Measurements from ENCODE around the gene ACTR5.
A peak's percentile ranks its signal among the peaks of the same experiment; 100 is the strongest.

ACTR5 gene

DNA sequence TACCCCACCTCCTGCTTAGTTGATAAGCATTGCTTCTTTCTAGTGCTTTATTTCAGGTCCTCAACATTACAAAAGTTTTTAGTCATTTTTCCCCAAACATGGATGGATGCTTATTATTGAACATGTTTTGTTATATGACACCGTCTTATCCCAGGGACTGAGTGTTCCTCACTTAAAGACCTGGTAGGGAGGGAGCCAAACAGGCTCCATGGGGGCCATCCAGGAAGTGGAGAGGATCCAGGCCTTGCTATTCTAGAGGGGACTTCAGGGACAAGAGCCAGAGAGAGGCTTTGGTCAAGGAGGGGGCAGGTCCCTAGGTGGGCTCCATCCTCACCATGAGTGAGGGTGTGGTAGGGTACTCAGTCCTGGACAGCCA lies 16.5 kb upstream of the ACTR5 start:
- Histone ChIP-seq H3K27ac (no peak overlapping the region), H3K4me3 (peak overlapping the region; percentile 81), H3K9ac (ENCODE audit: insufficient read length) (no peak overlapping the region), H3K36me3 (ENCODE audit: insufficient read depth, low read length) (no peaks in the 10 kb centered on the region), H3K9me3 (ENCODE audit: low read depth, low read length) (no peaks in the 10 kb centered on the region)
- TF ChIP-seq EZH2 (IDR thresholded peaks at IDR 0.05) (no peak), FOXP2 (optimal IDR thresholded peaks at IDR 0.05; ENCODE audit: control extremely low read depth, extremely low read length, insufficient read depth) (no peak), POLR2AphosphoS5 (IDR thresholded peaks at IDR 0.05; ENCODE audit: borderline replicate concordance, low read depth, low read length) (no peak)
- no peak for DNase-seq (ENCODE audit: low read depth, low spot score)

DNA sequence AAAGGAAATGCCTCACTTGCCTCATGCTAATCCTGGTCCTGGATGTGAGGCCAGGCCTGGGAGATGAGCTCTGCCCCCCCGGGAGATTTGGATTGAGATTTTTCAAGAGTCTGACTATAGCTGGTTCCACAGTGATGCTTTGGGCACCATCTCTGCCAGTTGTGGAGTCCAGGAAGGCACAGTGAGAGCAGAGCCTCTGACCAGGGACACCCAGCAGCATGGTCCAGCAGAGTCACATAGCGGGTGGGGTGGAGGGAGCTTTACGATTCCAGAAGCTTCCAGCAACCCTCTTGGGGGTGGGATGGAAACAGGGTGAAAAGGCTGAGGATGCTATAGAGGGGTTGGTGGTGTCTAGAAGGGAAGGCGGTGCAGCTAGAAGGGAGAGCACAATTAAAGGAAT lies 15.3 kb upstream of the ACTR5 start:
- TF ChIP-seq FOXP2 (optimal IDR thresholded peaks at IDR 0.05; ENCODE audit: control extremely low read depth, extremely low read length, insufficient read depth), result no peak
- Histone ChIP-seq H3K36me3 (ENCODE audit: insufficient read depth, low read length) (no peaks in the 10 kb centered on the region), H3K4me3 (no peak overlapping the region), H3K9ac (ENCODE audit: insufficient read length) (no peak overlapping the region), H3K9me3 (ENCODE audit: low read depth, low read length) (no peaks in the 10 kb centered on the region), H3K27ac (no peak overlapping the region)
- DNase-seq (ENCODE audit: low read depth, low spot score), result no peak

DNA sequence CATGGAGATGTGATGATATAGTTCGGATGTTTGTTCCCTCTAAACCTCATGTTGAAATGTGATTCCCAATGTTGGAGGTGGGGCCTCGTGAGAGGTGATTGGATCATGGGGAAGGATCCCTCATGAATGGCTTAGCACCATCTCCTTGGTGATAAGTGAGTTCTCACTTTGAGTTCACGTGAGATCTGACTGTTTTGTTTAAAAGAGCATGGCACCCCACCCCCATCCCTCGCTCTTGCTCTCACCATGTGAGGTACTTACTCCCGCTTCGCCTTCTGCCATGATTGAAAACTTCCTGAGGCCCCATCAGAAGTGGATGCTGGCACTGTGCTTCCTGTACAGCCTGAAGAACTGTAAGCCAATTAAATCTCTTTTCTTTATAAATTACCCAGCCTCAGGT lies 13.1 kb upstream of the ACTR5 start:
- Histone ChIP-seq H3K4me3 (no peak overlapping the region), H3K9ac (ENCODE audit: insufficient read length) (no peak overlapping the region), H3K36me3 (ENCODE audit: insufficient read depth, low read length) (no peaks in the 10 kb centered on the region), H3K27ac (no peak overlapping the region), H3K9me3 (ENCODE audit: low read depth, low read length) (no peaks in the 10 kb centered on the region)
- no peak for DNase-seq (ENCODE audit: low read depth, low spot score)
- TF ChIP-seq EZH2 (IDR thresholded peaks at IDR 0.05) (no peak), FOXP2 (optimal IDR thresholded peaks at IDR 0.05; ENCODE audit: control extremely low read depth, extremely low read length, insufficient read depth) (no peak), POLR2AphosphoS5 (IDR thresholded peaks at IDR 0.05; ENCODE audit: borderline replicate concordance, low read depth, low read length) (no peak)

DNA sequence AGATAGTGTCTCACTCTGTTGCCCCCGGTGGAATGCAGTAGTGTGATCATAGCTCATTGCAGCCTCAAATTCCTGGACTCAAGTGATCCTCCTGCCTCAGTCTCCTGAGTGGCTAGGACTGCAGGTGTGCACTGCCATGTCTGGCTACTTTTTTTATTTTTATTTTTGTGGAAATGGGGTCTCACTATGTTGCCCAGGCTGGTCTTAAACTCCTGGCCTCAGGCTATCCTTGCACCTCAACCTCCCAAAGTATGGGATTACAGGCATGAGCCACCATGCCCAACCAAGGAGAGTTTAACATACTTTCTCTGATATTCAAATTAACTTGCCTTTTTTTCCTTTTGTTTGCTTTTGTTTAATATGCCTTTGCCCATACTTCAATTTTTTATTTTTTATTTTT lies 10.4 kb upstream of the ACTR5 start:
- H3K27ac ChIP-seq, result no peak overlapping the region
- no peak overlapping the region for H3K4me3 ChIP-seq
- no peak for TF ChIP-seq EZH2 (IDR thresholded peaks at IDR 0.05)
- TF ChIP-seq POLR2AphosphoS5 (IDR thresholded peaks at IDR 0.05; ENCODE audit: borderline replicate concordance, low read depth, low read length), result no peak
- TF ChIP-seq FOXP2 (optimal IDR thresholded peaks at IDR 0.05; ENCODE audit: control extremely low read depth, extremely low read length, insufficient read depth), result no peak
- no peak for DNase-seq (ENCODE audit: low read depth, low spot score)
- no peak overlapping the region for H3K9ac ChIP-seq (ENCODE audit: insufficient read length)
- no peaks in the 10 kb centered on the region for H3K9me3 ChIP-seq (ENCODE audit: low read depth, low read length)
- no peaks in the 10 kb centered on the region for H3K36me3 ChIP-seq (ENCODE audit: insufficient read depth, low read length)

DNA sequence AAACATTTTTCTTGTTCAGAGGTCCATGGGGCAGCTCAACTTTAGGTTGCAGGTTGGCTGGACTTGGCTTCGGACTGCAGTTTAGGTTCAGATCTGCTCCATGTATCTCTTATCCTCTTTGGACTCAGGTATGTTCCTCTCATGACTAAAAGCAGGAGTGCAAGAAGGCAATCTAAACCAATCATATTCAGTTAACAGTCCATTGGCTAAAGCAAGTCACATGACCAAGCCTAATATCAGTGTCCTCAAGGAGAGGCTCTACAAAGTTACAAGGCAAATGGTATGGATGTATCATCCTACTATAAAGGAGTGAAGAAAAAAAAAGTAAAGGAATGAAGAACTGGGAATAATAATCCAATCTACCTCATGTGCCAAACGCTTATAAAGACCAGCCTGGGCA lies 2.5 kb upstream of the ACTR5 start:
- TF ChIP-seq POLR2AphosphoS5 (IDR thresholded peaks at IDR 0.05; ENCODE audit: borderline replicate concordance, low read depth, low read length), result no peak
- no peak for TF ChIP-seq FOXP2 (optimal IDR thresholded peaks at IDR 0.05; ENCODE audit: control extremely low read depth, extremely low read length, insufficient read depth)
- no peak for TF ChIP-seq EZH2 (IDR thresholded peaks at IDR 0.05)
- no peak overlapping the region for H3K27ac ChIP-seq
- H3K36me3 ChIP-seq (ENCODE audit: insufficient read depth, low read length), result peaks cover 2% of the 10 kb centered on the region; the same call in 1 of the 2 replicates
- no peak overlapping the region for H3K9ac ChIP-seq (ENCODE audit: insufficient read length)
- no peak for DNase-seq (ENCODE audit: low read depth, low spot score)
- no peaks in the 10 kb centered on the region for H3K9me3 ChIP-seq (ENCODE audit: low read depth, low read length)
- no peak overlapping the region for H3K4me3 ChIP-seq

DNA sequence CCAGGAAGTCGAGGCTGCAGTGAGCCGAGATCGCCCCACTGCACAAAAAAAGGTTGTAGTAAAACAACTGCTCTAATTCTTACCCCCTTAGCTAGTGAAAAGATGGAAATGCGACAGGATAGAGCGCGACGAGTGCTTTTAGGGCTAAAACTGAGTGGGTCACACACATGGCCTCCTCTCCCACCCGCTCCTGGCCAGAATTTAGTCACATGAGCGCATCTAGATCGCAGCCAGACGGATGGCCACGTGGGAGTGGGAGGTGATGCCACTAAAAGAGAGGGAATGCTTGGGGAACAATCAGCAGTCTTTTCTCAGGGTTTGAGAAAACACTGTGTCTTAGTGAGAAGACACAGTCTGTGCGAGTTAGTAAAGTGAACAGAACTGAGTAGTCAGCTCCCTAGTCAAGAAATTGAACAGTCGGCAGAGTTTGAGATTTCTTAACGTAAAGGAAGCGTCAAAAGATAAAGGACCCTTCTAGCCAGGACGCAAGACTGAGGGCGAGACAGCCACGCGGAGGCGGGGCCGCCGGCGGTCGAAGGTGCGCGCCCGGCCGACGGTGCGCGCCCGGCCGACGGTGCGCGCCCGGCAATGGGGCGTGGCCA lies 664 bp upstream of the ACTR5 start:
- no peak for DNase-seq (ENCODE audit: low read depth, low spot score)
- Histone ChIP-seq H3K9me3 (ENCODE audit: low read depth, low read length) (no peaks in the 10 kb centered on the region), H3K4me3 (peak overlapping the region; percentile 93), H3K36me3 (ENCODE audit: insufficient read depth, low read length) (peaks cover 19% of the 10 kb centered on the region), H3K9ac (ENCODE audit: insufficient read length) (peak overlapping the region; percentile 35), H3K27ac (no peak overlapping the region)
- TF ChIP-seq EZH2 (IDR thresholded peaks at IDR 0.05), result no peak
- no peak for TF ChIP-seq FOXP2 (optimal IDR thresholded peaks at IDR 0.05; ENCODE audit: control extremely low read depth, extremely low read length, insufficient read depth)
- TF ChIP-seq POLR2AphosphoS5 (IDR thresholded peaks at IDR 0.05; ENCODE audit: borderline replicate concordance, low read depth, low read length), result no peak

DNA sequence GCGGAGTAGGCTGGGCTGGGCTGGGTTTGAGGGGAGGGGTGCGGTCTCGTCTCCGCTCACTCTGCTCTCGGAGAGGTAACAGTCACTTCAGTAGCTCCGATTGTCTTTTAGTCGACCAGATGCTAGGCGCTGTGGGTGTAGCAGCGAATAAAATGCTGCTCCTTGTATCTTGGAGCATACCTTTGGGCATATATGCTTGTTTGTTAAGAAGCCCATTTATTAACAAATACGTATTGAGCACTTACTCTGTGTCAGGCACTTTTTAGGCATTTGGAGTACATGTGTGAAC lies 545 bp downstream of the ACTR5 start:
- Histone ChIP-seq H3K36me3 (ENCODE audit: insufficient read depth, low read length) (peaks cover 22% of the 10 kb centered on the region), H3K9ac (ENCODE audit: insufficient read length) (peak overlapping the region; percentile 85), H3K4me3 (peak overlapping the region; percentile 93), H3K27ac (no peak overlapping the region), H3K9me3 (ENCODE audit: low read depth, low read length) (no peaks in the 10 kb centered on the region)
- TF ChIP-seq FOXP2 (optimal IDR thresholded peaks at IDR 0.05; ENCODE audit: control extremely low read depth, extremely low read length, insufficient read depth), result no peak
- TF ChIP-seq POLR2AphosphoS5 (IDR thresholded peaks at IDR 0.05; ENCODE audit: borderline replicate concordance, low read depth, low read length), result no peak
- no peak for TF ChIP-seq EZH2 (IDR thresholded peaks at IDR 0.05)
- DNase-seq (ENCODE audit: low read depth, low spot score), result no peak

DNA sequence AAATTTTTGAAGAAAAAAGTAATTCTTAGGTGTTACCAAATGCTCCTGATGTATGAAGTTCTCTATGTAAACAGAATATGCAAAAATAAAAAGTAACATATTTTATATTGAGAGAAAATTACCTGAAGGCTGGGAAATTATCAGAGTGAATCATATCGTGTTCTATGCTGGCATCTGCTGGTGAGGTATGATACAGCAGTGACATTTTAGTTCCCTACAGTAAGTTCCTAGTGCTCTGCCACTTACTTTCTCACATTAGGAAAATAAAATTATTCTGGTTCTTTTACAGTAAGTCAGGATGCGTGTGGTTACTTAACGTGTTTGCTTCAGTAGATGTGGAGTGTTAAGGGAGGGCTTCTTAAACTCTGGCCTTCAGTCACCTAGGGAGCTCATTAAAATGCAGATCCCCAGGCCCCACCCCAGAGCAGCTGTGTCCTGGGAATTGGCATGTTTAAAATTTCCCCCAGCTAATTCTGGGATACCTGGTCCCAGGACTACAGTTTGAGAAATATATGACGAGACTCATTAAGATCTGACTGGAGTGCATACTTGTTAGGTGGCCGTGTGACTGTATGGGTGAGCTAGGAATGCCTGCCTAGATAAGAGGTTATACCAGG lies 3.2 kb downstream of the ACTR5 start:
- Histone ChIP-seq H3K9ac (ENCODE audit: insufficient read length) (no peak overlapping the region), H3K27ac (no peak overlapping the region), H3K9me3 (ENCODE audit: low read depth, low read length) (no peaks in the 10 kb centered on the region), H3K4me3 (no peak overlapping the region), H3K36me3 (ENCODE audit: insufficient read depth, low read length) (peaks cover 37% of the 10 kb centered on the region)
- no peak for DNase-seq (ENCODE audit: low read depth, low spot score)
- TF ChIP-seq EZH2 (IDR thresholded peaks at IDR 0.05) (no peak), FOXP2 (optimal IDR thresholded peaks at IDR 0.05; ENCODE audit: control extremely low read depth, extremely low read length, insufficient read depth) (no peak), POLR2AphosphoS5 (IDR thresholded peaks at IDR 0.05; ENCODE audit: borderline replicate concordance, low read depth, low read length) (no peak)

DNA sequence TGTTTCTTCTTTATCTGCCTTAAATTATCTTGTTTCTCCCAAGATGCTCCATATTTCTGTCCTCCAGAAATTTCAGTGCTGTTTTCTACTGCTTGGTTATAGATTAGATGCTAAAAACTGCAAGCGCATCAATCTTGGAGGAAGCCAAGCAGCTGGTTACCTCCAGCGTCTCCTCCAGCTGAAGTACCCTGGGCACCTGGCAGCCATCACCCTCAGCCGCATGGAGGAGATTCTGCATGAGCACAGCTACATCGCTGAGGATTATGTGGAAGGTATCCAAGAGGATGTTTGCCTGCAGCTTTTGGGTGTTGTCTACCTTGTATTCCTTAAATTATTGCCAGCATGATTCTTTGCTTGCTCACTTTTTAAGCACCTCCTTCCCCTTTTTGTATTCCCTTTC lies 3.8 kb downstream of the ACTR5 start:
- no peak for TF ChIP-seq FOXP2 (optimal IDR thresholded peaks at IDR 0.05; ENCODE audit: control extremely low read depth, extremely low read length, insufficient read depth)
- TF ChIP-seq POLR2AphosphoS5 (IDR thresholded peaks at IDR 0.05; ENCODE audit: borderline replicate concordance, low read depth, low read length), result no peak
- TF ChIP-seq EZH2 (IDR thresholded peaks at IDR 0.05), result no peak
- no peak for DNase-seq (ENCODE audit: low read depth, low spot score)
- Histone ChIP-seq H3K4me3 (no peak overlapping the region), H3K9me3 (ENCODE audit: low read depth, low read length) (no peaks in the 10 kb centered on the region), H3K9ac (ENCODE audit: insufficient read length) (no peak overlapping the region), H3K27ac (no peak overlapping the region), H3K36me3 (ENCODE audit: insufficient read depth, low read length) (peaks cover 39% of the 10 kb centered on the region)
